GM18519 (cell line): ENCODE measurements around the gene MREG.
"Not testable (repeated sequence)": the region's sequence is repeated elsewhere in the genome, so short reads cannot be mapped to it uniquely, and the experiment has no call there.

ENCODE experiments used
- ATAC-seq: cut with Tn5 transposase; IDR thresholded peaks from one replicate; pipeline ENCODE4 v1.9.1; 2021; ENCODE audit warnings: mild to moderate bottlenecking, moderate library complexity; ENCODE audit not compliant: unreplicated experiment, low FRiP score

Gene MREG

DNA sequence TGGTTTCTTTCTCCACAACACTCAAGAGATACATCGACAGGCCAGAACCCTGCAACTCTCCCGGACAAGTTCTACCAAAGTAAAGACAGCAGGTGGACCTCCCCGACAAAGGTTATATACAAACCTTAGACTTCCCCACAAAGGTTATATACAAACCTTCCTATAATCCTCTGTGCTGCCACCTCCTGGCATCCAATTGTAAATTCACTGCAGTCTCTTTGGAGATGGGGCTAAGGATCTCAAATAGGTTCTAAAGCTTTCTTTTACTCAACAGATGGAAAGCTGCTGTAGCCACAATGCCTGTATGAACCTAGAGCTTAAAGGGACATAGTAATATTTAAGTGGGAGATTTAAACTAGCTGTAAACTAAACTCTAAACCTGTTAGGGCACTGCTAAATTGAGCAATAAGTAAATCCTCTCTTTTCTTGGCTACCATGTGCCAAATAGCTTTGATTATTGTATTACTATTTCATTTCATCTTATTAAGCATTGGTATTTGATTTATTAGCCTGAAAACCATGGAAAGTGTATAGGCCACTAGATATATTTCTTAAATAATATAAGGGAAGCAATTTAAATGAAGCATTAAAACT, 9.8 kb upstream of the MREG start:
- peak; percentile 80 for ATAC-seq

GRCh38 chr2:216021768-216022565, 8.6 kb upstream of the MREG start:
- ATAC-seq, result no peak

GRCh38 chr2:216018709-216019108, 5.4 kb upstream of the MREG start:
- no peak for ATAC-seq

DNA sequence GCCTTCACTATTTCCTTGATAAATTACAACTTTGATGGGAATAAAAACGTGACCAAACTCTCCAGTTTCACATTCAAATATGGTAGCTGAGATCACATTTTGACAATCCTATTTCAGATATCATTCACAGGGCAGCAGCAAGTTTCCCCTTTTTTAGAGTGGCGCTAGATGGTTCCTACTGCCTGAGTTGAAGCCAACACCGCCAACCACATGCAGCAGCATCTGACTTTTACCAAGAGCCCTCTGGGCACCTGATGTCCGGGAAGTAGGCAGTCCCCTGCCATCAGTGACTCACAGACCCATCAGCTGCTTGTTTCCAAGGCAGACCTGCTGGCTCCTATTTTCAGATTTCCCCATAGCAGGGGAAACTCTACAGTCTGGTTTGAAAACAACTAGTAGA, 4.0 kb upstream of the MREG start:
- ATAC-seq, result no peak

DNA sequence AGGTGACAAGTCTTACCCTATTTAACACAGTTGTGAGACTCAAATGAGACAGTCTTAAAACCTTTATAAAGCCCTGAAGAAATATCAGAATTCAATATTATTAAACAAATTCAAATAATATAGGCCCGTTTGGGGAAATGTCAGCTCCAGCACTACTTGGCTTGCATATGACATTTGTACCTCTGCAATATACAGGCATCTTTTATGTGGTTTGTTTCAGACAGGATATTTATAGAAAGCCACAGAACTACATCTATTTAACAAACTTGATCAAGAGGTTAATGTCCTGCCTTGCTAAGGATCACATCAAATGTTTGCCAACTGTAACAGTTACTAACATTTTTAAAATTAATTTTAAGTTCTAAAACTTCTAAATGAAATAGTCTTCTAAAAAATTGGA, 3.2 kb upstream of the MREG start:
- ATAC-seq, result no peak

DNA sequence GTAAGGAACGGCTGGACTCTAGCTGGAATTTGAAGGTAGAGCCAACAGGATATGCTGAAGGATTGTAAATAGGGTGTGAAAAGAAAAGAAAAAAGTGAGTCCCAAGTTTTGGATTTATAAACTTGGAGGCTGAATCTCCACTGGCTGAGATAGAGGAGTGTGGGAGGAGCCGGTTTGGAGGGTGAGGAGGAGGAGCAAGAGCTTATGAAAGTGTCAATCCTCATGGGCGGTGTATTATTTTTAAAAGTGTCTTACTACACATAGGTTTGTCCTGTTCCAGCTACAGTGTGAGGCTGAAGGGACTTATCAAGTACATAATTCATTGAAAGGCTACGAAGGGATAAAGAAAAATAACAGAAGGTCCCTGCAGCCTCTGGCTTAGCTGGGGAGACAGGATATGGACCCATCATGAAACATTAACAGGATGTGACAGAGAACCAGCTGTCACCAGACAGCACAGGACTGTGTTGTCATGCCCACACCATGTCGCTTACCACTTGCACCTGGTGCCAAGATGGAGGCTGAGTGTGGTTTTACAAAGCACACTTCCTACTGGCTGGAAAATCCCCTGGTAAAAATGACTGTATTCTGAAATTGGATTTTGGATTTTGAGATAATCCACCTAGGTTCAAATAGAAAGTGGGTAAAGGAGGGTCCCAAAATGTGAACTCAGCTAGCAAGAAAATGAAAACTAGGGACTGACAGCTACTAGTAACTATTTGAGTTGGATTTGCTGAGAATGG, 2.5 kb upstream of the MREG start:
- peak; percentile 74 for ATAC-seq

- no peak for ATAC-seq
Measured at GRCh38 chr2:216014986-216015385, 1.6 kb upstream of the MREG start.

- no peak for ATAC-seq
Measured at GRCh38 chr2:216014006-216014405, 655 bp upstream of the MREG start.

DNA sequence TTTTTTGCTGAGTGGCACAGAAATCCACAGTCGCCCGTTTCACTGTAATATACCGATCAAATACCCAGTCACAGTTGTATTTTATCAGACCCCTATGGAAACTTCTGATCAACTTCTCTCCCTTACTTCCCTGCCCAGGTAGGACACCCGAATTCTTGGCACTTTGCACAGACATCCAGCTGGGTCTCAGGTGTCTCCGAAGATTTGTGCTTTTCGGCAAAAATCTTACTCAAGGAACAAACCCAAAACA, 596 bp downstream of the MREG start:
- ATAC-seq, result no peak

GRCh38 chr2:216012133-216012829, 1.1 kb downstream of the MREG start:
- ATAC-seq, result no peak

DNA sequence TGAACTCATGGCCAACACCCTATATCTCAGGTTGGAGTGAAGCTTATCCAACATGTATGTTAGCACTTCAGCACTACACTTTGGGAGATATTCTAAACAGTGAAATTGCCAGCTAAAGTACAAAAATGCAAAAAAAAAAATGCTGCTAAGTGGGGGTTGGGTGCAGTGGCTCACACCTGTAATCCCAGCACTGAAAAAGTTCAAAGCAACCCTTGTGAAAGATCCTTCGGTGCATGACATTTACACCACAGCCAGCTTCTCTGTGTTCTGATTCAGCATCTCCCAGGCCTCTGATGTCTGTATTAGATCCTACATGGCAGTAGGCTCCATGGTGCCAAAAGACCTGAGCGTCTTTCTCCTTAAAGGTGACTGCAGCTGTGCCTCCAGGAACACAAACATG, 4.1 kb downstream of the MREG start:
- ATAC-seq, result not testable (repeated sequence)

- ATAC-seq, result no peak
Measured at GRCh38 chr2:216008387-216008786, 5.0 kb downstream of the MREG start.

- ATAC-seq, result no peak
Measured at GRCh38 chr2:216006164-216006663, 7.1 kb downstream of the MREG start.

GRCh38 chr2:216004697-216005283, 8.6 kb downstream of the MREG start:
- ATAC-seq, result peak; percentile 21

DNA sequence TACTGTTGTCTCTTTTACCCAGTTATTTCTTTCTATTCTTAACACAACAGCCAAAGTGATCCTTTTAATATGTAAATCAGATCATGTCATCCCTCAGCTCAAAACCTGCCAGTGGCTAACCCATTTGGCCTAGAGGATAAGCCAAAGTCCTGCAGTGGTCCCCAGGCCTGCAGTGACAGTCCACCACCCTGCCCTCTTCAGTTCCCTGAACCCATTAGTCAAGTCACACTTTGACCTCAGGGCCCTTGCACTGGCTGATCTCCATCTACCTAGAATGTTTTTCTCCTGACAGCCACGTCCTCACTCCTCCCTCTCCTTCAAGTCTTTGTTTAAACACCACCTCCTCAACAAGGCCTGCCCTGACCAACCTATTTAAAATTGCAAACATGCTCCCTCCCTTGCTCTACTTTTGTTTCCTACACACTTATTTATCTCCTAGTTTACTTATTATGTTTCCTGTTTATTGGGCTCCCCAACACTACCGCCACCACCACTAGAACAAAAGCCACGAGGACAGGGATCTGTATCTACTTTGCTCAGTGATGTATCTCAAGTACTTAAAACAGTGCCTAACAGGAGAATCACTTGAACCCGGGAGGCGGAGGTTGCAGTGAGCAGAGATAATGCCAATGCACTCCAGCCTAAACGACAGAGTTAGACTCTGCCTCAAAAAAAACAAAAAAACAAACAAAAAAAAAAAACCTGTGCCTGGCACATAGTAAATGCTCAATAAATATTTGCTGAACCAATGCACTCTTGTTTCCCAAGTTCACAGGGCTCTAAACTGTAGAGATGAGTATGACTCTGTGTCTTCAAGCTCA, 9.3 kb downstream of the MREG start:
- ATAC-seq, result no peak

GRCh38 chr2:216002693-216003092, 10.7 kb downstream of the MREG start:
- no peak for ATAC-seq

DNA sequence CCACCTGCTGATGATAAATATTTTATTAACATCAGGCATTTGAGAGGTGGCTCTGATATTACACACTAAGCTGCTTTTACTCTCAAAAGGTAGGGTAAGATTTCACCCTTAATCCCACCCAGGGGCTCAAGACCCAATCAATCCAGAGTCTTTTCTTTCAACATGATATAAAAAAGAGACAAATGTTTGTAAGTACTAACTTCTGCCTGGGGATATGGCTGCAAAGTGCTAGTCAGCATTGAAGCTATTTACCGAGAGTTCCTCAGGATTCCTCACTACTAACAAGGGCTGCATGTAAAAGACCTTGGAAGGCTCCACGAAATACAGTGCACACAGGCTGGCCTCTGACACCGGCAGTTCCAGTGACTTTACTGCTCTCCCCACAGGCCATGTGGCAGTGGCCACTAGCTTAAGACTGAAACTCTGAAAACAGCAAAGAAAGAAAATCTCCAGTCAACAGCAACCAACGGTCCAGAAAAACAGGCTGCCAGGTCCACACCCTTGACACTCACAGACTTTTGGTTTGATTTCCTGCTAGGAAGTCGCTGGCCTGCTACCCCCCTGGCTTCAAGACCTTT, 11.2 kb downstream of the MREG start:
- no peak for ATAC-seq

- ATAC-seq, result no peak
Measured at GRCh38 chr2:216001216-216002100, 11.9 kb downstream of the MREG start.

DNA sequence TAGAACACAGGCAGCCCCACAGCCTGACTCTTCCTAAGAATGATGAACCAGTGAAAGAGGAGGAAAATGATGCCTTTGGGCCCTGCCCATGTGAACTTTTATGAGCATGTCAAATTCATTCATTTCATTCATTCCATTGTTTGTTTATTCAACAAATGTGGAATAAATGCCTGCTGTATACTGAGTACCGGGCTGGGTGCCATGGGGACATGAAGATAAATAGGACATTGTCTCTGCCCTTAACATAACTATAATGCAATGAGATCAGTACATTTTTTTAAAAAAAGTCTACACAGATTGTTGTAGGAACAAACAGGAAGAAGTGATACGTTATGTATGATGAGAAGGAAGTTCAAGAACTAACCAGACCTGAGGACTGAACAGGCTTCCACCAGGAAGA, 14.7 kb downstream of the MREG start:
- ATAC-seq, result no peak
